Body of pancreas (tissue), 4 donors: ENCODE results near the gene UTS2B. TPM values are rescaled to one million over a fixed set of nuclear protein-coding genes. Genes with fewer than 3 reads are reported as not detected.

Experiments used
- ATAC-seq: fragments of 150-250 bp; one replicate; pipeline ENCODE4 v1.9.1; 2016
- DNase-seq, 4 donors: peaks; one replicate each; pipeline ENCODE4 v3.0.0-alpha.2; 2019
- H3K27ac ChIP-seq, 4 donors: fragments of 200-600 bp; sonication (generic); 1 replicate in 3 of 4; 2 replicates in 1 of 4; pipeline versions ENCODE4 v1.5.1 to v1.6.1; 2016 to 2019; ENCODE audit warnings: mild to moderate bottlenecking in 1 of 4, mixed read lengths in 1 of 4, moderate library complexity in 1 of 4
- H3K27me3 ChIP-seq, 2 donors: fragments of 200-600 bp; sonication (generic); one replicate each; pipeline ENCODE4 v1.6.0; 2016; ENCODE audit warnings: mild to moderate bottlenecking in 1 of 2
- H3K36me3 ChIP-seq, 2 donors: fragments of 200-600 bp; sonication (generic); replicated peaks in 1 of 2; 2 replicates each; pipeline ENCODE4 v1.5.1; 2016; ENCODE audit warnings: low read depth in 2 of 2; ENCODE audit not compliant: insufficient read depth in 1 of 2
- H3K4me1 ChIP-seq: fragments of 200-600 bp; sonication (generic); one replicate; pipeline ENCODE4 v1.6.0; 2016
- H3K4me3 ChIP-seq, 2 donors: fragments of 200-600 bp; sonication (generic); 1 replicate in 1 of 2; 2 replicates in 1 of 2; pipeline ENCODE4 v1.5.1; 2016 to 2019
- H3K9me3 ChIP-seq, 3 donors: fragments of 200-600 bp; sonication (generic); 1 replicate in 2 of 3; 2 replicates in 1 of 3; pipeline ENCODE4 v1.5.1; 2016
- POLR2A ChIP-seq, 3 donors: fragments of 450-650 bp; IDR thresholded peaks; one replicate each; pipeline ENCODE4 v1.6.1; 2016; ENCODE audit warnings: antibody characterized with exemption in 3 of 3, mild to moderate bottlenecking in 2 of 3
- WGBS, 2 donors: methylation state at CpG; one replicate each; pipeline ENCODE4 v1.1.5; 2017; 5-methylcytosine and 5-hydroxymethylcytosine counted together
- intact Hi-C: fragments of 100-400 bp; cut with DNase I; formaldehyde crosslinking; loops from one replicate; pipeline ENCODE4 v1.15.1; 2023
- total RNA-seq, 2 donors: library from RNA; depleted of rRNA; stranded (reverse); fragments of >200 nt; gene quantifications; one replicate each; pipeline ENCODE4 v1.1.0, GENCODE V29; 2016
- TF ChIP-seq, protein P1 (sequence below), 7 experiments: fragments of 450-650 bp in 4 of 7; fragments of 200-600 bp in 3 of 7; sonication (generic) in 3 of 7; IDR thresholded peaks; one replicate each; pipeline ENCODE4 v1.5.1; 2016 to 2019; ENCODE audit warnings: antibody characterized with exemption in 7 of 7

UTS2B gene
- total RNA-seq, 2 donors from 2014 or later, result not detected

GRCh38 chr3:191328962-191329653 lies 1.2 kb downstream of the UTS2B start, which contains the start of gene CCDC50:
Gene CCDC50, plus strand, starts transcription at chr3:191329394. Its CDS starts 281 bp downstream, at chr3:191329675.
- ATAC-seq (peak; percentile 93), DNase-seq (peak; percentile 91 to 93 (median 92))
- no peaks in the 10 kb centered on the region for H3K36me3 ChIP-seq
- H3K4me1 ChIP-seq, result peaks cover 33% of the 10 kb centered on the region
- WGBS, 2 donors, result 0 to 1% methylated on average over 6 to 48 of the region's 63 CpGs
- peak; percentile 81 to 84 (median 83) for TF ChIP-seq POLR2A (IDR thresholded peaks at IDR 0.05)
- TF ChIP-seq, protein P1, sequence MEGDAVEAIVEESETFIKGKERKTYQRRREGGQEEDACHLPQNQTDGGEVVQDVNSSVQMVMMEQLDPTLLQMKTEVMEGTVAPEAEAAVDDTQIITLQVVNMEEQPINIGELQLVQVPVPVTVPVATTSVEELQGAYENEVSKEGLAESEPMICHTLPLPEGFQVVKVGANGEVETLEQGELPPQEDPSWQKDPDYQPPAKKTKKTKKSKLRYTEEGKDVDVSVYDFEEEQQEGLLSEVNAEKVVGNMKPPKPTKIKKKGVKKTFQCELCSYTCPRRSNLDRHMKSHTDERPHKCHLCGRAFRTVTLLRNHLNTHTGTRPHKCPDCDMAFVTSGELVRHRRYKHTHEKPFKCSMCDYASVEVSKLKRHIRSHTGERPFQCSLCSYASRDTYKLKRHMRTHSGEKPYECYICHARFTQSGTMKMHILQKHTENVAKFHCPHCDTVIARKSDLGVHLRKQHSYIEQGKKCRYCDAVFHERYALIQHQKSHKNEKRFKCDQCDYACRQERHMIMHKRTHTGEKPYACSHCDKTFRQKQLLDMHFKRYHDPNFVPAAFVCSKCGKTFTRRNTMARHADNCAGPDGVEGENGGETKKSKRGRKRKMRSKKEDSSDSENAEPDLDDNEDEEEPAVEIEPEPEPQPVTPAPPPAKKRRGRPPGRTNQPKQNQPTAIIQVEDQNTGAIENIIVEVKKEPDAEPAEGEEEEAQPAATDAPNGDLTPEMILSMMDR (IDR thresholded peaks at IDR 0.05), result no peak
- H3K27ac ChIP-seq, result peak within 1 kb of the TSS; percentile 93 to 96 (median 96)
- peak within 1 kb of the TSS; percentile 59 to 90 for H3K4me3 ChIP-seq
- no peaks in the 10 kb centered on the region for H3K27me3 ChIP-seq
- no peaks in the 10 kb centered on the region for H3K9me3 ChIP-seq
- intact Hi-C loops, result no loop called here

DNA sequence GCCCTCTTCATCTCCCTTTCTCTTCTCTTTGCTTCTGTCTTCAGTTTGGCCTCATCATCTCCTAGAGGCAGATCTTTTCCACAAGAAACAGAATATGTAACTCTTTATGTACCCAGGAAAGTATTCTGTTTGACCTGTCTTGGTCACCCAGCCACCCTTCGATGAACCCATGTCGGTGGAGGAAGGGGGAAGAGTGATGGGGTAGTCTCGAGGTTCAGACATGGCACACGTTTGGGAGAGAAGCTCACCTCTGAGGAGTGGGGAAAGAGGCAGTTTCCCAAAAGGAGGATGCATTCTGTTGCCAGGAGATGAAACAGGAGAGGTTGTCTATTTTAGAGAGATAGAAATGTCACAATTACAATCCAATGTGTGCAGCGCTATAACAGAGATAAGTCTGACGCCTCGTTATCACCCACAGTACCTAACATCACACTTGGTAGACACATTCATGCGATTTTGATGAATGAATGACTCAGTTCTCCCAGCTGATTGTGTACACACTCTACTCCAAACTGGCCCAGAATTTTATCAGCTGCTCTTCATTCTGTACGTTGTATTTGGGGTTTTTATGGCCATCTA lies 1.9 kb downstream of the UTS2B start:
- DNase-seq (no peak), ATAC-seq (no peak)
- Histone ChIP-seq H3K4me1 (peaks cover 32% of the 10 kb centered on the region), H3K36me3 (no peaks in the 10 kb centered on the region), H3K27ac (peak overlapping the region; percentile 93 to 96 (median 96)), H3K9me3 (no peaks in the 10 kb centered on the region), H3K27me3 (no peaks in the 10 kb centered on the region), H3K4me3 (peak overlapping the region in 1 of 2 donors; percentile 59)
- intact Hi-C loops, result no loop called here
- WGBS, 2 donors, result 43 to 47% methylated on average over 9 of the region's 9 CpGs
- TF ChIP-seq, protein P1 (IDR thresholded peaks at IDR 0.05), result no peak
- no peak for TF ChIP-seq POLR2A (IDR thresholded peaks at IDR 0.05)

- ATAC-seq (no peak), DNase-seq (no peak)
- WGBS, 2 donors, result 51 to 88% methylated on average over 2 of the region's 2 CpGs
- TF ChIP-seq, protein P1 (IDR thresholded peaks at IDR 0.05), result no peak
- no peak for TF ChIP-seq POLR2A (IDR thresholded peaks at IDR 0.05)
- H3K27ac ChIP-seq, result no peak overlapping the region
- intact Hi-C loops, result no loop called here
- H3K4me1 ChIP-seq, result peaks cover 23% of the 10 kb centered on the region
- no peaks in the 10 kb centered on the region for H3K27me3 ChIP-seq
- no peaks in the 10 kb centered on the region for H3K36me3 ChIP-seq
- H3K4me3 ChIP-seq, result no peak overlapping the region
- H3K9me3 ChIP-seq, result no peaks in the 10 kb centered on the region
Observed at GRCh38 chr3:191327526-191327925, 2.8 kb downstream of the UTS2B start.

DNA sequence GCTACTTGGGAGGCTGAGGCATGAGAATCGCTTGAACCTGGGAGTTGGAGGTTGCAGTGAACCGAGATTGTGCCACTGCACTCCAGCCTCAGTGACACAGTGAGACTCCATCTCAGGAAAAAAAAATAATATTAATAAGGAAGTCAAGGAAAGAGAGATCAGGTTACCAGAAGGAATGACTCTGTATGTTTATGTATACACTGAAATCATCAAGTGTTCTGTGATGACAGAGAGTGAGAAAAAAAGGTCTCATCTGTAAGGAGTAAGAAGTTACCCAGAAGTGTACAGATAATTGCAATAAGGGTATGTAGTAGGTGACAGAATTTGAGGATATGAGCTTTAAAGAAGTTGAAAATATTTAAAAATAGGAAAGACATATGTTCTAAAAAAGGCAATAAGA lies 5.4 kb downstream of the UTS2B start:
- DNase-seq, result no peak
- Histone ChIP-seq H3K27ac (no peak overlapping the region), H3K4me3 (no peak overlapping the region), H3K27me3 (no peaks in the 10 kb centered on the region), H3K36me3 (no peaks in the 10 kb centered on the region), H3K4me1 (peaks cover 5% of the 10 kb centered on the region), H3K9me3 (no peaks in the 10 kb centered on the region)
- WGBS, 2 donors, result 81 to 93% methylated on average over 2 of the region's 2 CpGs
- no peak for ATAC-seq
- intact Hi-C loops, result no loop called here
- TF ChIP-seq, protein P1 (IDR thresholded peaks at IDR 0.05), result no peak
- no peak for TF ChIP-seq POLR2A (IDR thresholded peaks at IDR 0.05)
